AG09319 (cell line): ENCODE measurements around the gene GPR68.
"Not testable (repeated sequence)": the region's sequence is repeated elsewhere in the genome, so short reads cannot be mapped to it uniquely, and the experiment has no call there.

Experiments
- DNase-seq: peaks from one replicate; pipeline ENCODE4 v3.0.0-alpha.2; 2010; ENCODE audit warnings: low read depth; ENCODE audit errors: extremely low read depth
- CTCF ChIP-seq: IDR thresholded peaks from 2 replicates; pipeline ENCODE4 v1.5.1; 2011; ENCODE audit warnings: low read depth, mild to moderate bottlenecking, inconsistent platforms, low read length, moderate library complexity

GPR68 gene

GRCh38 chr14:91215381-91215780 lies 29.1 kb downstream of the GPR68 start:
- no peak for DNase-seq
- TF ChIP-seq CTCF = no peak

- TF ChIP-seq CTCF = no peak
- DNase-seq = no peak
Measured at GRCh38 chr14:91214306-91214705, 30.2 kb downstream of the GPR68 start.

- DNase-seq = no peak
- no peak for TF ChIP-seq CTCF
Measured at GRCh38 chr14:91211017-91211416, 33.5 kb downstream of the GPR68 start.

- TF ChIP-seq CTCF = no peak
- no peak for DNase-seq
Measured at GRCh38 chr14:91207008-91207407, 37.5 kb downstream of the GPR68 start.

- no peak for DNase-seq
- no peak for TF ChIP-seq CTCF
Measured at GRCh38 chr14:91205459-91205858, 39.0 kb downstream of the GPR68 start.

GRCh38 chr14:91204657-91205056 lies 39.8 kb downstream of the GPR68 start:
- TF ChIP-seq CTCF = no peak
- DNase-seq = no peak

GRCh38 chr14:91202234-91202974 lies 42.1 kb downstream of the GPR68 start:
- TF ChIP-seq CTCF = no peak
- DNase-seq = no peak

GRCh38 chr14:91200802-91201201 lies 43.7 kb downstream of the GPR68 start:
- not testable (repeated sequence) for DNase-seq
